SK-N-SH (cell line): ENCODE measurements around the gene CACNA1F. TPM values are rescaled to one million over a fixed set of nuclear protein-coding genes. Genes with fewer than 3 reads are reported as not detected.

Source experiments
- CTCF ChIA-PET: fragments of 300-600, 350-600 bp; formaldehyde crosslinking; extraction: SDS; loops from one replicate; lab custom pipeline; 2021; lab: Yijun Ruan, JAX
- POLR2A ChIA-PET: fragments of 350-600 bp; sonication (Branson Sonifier 250); formaldehyde crosslinking; extraction: SDS; loops from one replicate; lab custom pipeline; 2020; ENCODE audit warnings: antibody characterized with exemption, inconsistent platforms; lab: Yijun Ruan, JAX
- DNase-seq: peaks from one replicate; pipeline ENCODE4 v3.0.0; 2012
- H2AFZ ChIP-seq: fragments of 200-600 bp; sonication (generic); 2 replicates; pipeline ENCODE4 v1.8.1; 2016; ENCODE audit warnings: antibody characterized with exemption, mild to moderate bottlenecking, low read depth
- H3F3A ChIP-seq: fragments of 200-600 bp; sonication (generic); replicated peaks from 2 replicates; pipeline ENCODE3; 2016; ENCODE audit warnings: antibody characterized with exemption, mild to moderate bottlenecking; ENCODE audit not compliant: insufficient read depth
- H3K27ac ChIP-seq, 2 experiments: fragments of 200-500 bp in 1 of 2; fragments of 200-600 bp in 1 of 2; sonication (Bioruptor generic) in 1 of 2; sonication (generic), shearing (Covaris generic) in 1 of 2; 2 replicates each; pipeline versions ENCODE4 v1.5.1 to v1.6.1; 2014 to 2016; ENCODE audit warnings: low read depth in 2 of 2, inconsistent platforms in 1 of 2, low read length in 1 of 2, mild to moderate bottlenecking in 1 of 2, mixed read lengths in 1 of 2
- H3K27me3 ChIP-seq: fragments of 200-600 bp; sonication (generic), shearing (Covaris generic); 2 replicates; pipeline ENCODE4 v1.6.1; 2016; ENCODE audit warnings: mixed run types; ENCODE audit not compliant: insufficient read depth
- H3K36me3 ChIP-seq, 2 experiments: fragments of 200-500 bp in 1 of 2; fragments of 200-600 bp in 1 of 2; sonication (Bioruptor generic) in 1 of 2; sonication (generic) in 1 of 2; replicated peaks in 1 of 2; 2 replicates each; pipeline versions ENCODE3 to v1.5.1; 2014 to 2016; ENCODE audit warnings: low read length in 1 of 2, mild to moderate bottlenecking in 1 of 2; ENCODE audit not compliant: insufficient read depth in 2 of 2, control insufficient read depth in 1 of 2
- H3K4me1 ChIP-seq, 2 experiments: fragments of 200-500 bp in 1 of 2; fragments of 200-600 bp in 1 of 2; sonication (Bioruptor generic) in 1 of 2; sonication (generic), shearing (Covaris generic) in 1 of 2; 2 replicates each; pipeline versions ENCODE4 v1.5.1 to v1.6.1; 2014 to 2016; ENCODE audit warnings: low read depth in 1 of 2, low read length in 1 of 2, mixed run types in 1 of 2; ENCODE audit not compliant: insufficient read depth in 2 of 2, control insufficient read depth in 1 of 2
- H3K4me2 ChIP-seq: fragments of 200-600 bp; sonication (generic), shearing (Covaris generic); 2 replicates; pipeline ENCODE4 v1.6.1; 2017; ENCODE audit warnings: mixed run types
- H3K4me3 ChIP-seq, 2 experiments: fragments of 200-500 bp in 1 of 2; fragments of 200-600 bp in 1 of 2; sonication (Bioruptor generic) in 1 of 2; sonication (generic), shearing (Covaris generic) in 1 of 2; 2 replicates each; pipeline versions ENCODE4 v1.5.1 to v1.8.1; 2014 to 2016; ENCODE audit warnings: low read depth in 2 of 2, inconsistent platforms in 1 of 2, low read length in 1 of 2, mild to moderate bottlenecking in 1 of 2, mixed read lengths in 1 of 2, moderate library complexity in 1 of 2
- H3K79me2 ChIP-seq: fragments of 200-600 bp; sonication (generic); 2 replicates; pipeline ENCODE4 v1.8.1; 2017; ENCODE audit warnings: mild to moderate bottlenecking; ENCODE audit not compliant: insufficient read depth
- H3K9ac ChIP-seq: fragments of 200-600 bp; sonication (generic); 2 replicates; pipeline ENCODE4 v1.6.1; 2017; ENCODE audit warnings: mixed run types
- H3K9me2 ChIP-seq: fragments of 200-600 bp; sonication (generic); 2 replicates; pipeline ENCODE4 v1.6.1; 2017; ENCODE audit warnings: mixed run types
- H3K9me3 ChIP-seq: fragments of 200-600 bp; sonication (generic); 2 replicates; pipeline ENCODE4 v1.6.1; 2017; ENCODE audit warnings: mixed run types, mild to moderate bottlenecking, moderate library complexity
- H4K20me1 ChIP-seq: fragments of 200-600 bp; sonication (generic); 2 replicates; pipeline ENCODE4 v1.6.1; 2017; ENCODE audit warnings: mild to moderate bottlenecking, mixed run types; ENCODE audit not compliant: insufficient read depth
- ELF1 ChIP-seq: IDR thresholded peaks from 2 replicates; pipeline ENCODE4 v1.4.0; 2012
- FOSL2 ChIP-seq: IDR thresholded peaks from 2 replicates; pipeline ENCODE4 v1.4.0; 2012; ENCODE audit warnings: low read depth, mild to moderate bottlenecking, moderate library complexity, borderline replicate concordance
- FOXJ3 ChIP-seq: sonication (generic); formaldehyde crosslinking; IDR thresholded peaks from 2 replicates; pipeline ENCODE4 v1.5.1; 2020; ENCODE audit warnings: mild to moderate bottlenecking, missing genetic modification reagents
- JUND ChIP-seq: IDR thresholded peaks from 2 replicates; pipeline ENCODE4 v1.4.0; 2012
- MEF2A ChIP-seq: IDR thresholded peaks from 2 replicates; pipeline ENCODE4 v1.4.0; 2012; ENCODE audit warnings: low read depth, borderline replicate concordance
- MXI1 ChIP-seq: IDR thresholded peaks from 2 replicates; pipeline ENCODE4 v1.6.1; 2012; ENCODE audit warnings: mild to moderate bottlenecking, low read depth, low read length, improper control_type of control experiment
- POLR2AphosphoS5 ChIP-seq: IDR thresholded peaks from 2 replicates; pipeline ENCODE4 v1.6.1; 2012; ENCODE audit warnings: low read depth, low read length
- RAD21 ChIP-seq: IDR thresholded peaks from 2 replicates; pipeline ENCODE4 v1.6.1; 2012; ENCODE audit warnings: mild to moderate bottlenecking, low read length
- RCOR1 ChIP-seq: fragments of 150-350 bp; IDR thresholded peaks from 2 replicates; pipeline ENCODE4 v1.6.1; 2017; ENCODE audit warnings: antibody characterized with exemption, low read length
- RXRA ChIP-seq: IDR thresholded peaks from 2 replicates; pipeline ENCODE4 v1.4.0; 2012; ENCODE audit warnings: low read depth, mild to moderate bottlenecking, borderline replicate concordance
- SMC3 ChIP-seq: IDR thresholded peaks from 2 replicates; pipeline ENCODE4 v1.6.1; 2012; ENCODE audit warnings: low read depth, low read length, improper control_type of control experiment
- TAF1 ChIP-seq: IDR thresholded peaks from 2 replicates; pipeline ENCODE4 v1.6.1; 2012; ENCODE audit warnings: low read depth, mild to moderate bottlenecking, low read length, moderate library complexity, borderline replicate concordance
- TCF12 ChIP-seq: IDR thresholded peaks from 2 replicates; pipeline ENCODE4 v1.4.0; 2012
- TEAD4 ChIP-seq: IDR thresholded peaks from 2 replicates; pipeline ENCODE4 v1.4.0; 2012; ENCODE audit warnings: mild to moderate bottlenecking, borderline replicate concordance; ENCODE audit not compliant: insufficient read depth
- WGBS: methylation state at CpG from one replicate; pipeline ENCODE4 v1.1.6; 2017; ENCODE audit warnings: low lambda C conversion rate; 5-methylcytosine and 5-hydroxymethylcytosine counted together
- polyA plus RNA-seq, 3 experiments: library from polyadenylated mRNA; depleted of rRNA; stranded (reverse); fragments of >200 nt; gene quantifications; 2 replicates each; pipeline ENCODE4 v1.2.3, GENCODE V29; 2012
- TF ChIP-seq, protein P1 (sequence below): fragments of 150-350 bp; IDR thresholded peaks from 2 replicates; pipeline ENCODE4 v1.6.1; 2017; ENCODE audit warnings: antibody characterized with exemption, low read length, low read depth, borderline replicate concordance
- TF ChIP-seq, protein P2 (sequence below): IDR thresholded peaks from 2 replicates; pipeline ENCODE4 v1.4.0; 2012; ENCODE audit warnings: low read depth
- TF ChIP-seq, protein P3 (sequence below): fragments of 200-600 bp; sonication (generic); IDR thresholded peaks from 2 replicates; pipeline ENCODE4 v1.6.1; 2017; ENCODE audit warnings: antibody characterized with exemption, mild to moderate bottlenecking, moderate library complexity

Gene CACNA1F
- polyA plus RNA-seq, 1 of the 3 experiments (the other 2 are of a cell fraction) = not detected

DNA sequence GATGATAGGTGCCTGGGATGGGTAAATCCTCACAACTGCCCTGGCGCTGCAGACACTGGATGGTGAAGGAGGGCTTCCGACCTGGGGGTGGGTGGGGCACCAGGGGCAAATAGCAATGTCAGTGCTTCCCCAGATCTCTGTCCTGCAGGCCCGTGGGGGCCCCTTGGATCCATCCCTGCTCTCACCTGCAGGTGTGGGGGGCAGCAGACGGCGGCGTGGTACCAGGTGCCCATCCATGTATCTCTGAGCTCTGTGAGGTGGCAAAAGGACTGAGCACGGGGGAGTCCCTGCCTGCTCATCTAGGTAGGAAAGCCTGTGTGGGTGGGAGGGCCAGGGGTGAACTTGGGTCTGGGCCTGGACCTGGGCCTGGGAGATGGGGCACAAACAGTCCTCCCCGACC is 26.6 kb downstream of the CACNA1F start:
- no peak for TF ChIP-seq TEAD4
- TF ChIP-seq ELF1 = no peak
- TF ChIP-seq FOXJ3 (CRISPR knock-in tag) = no peak
- no peak for TF ChIP-seq RAD21
- TF ChIP-seq SMC3 = no peak
- TF ChIP-seq JUND = no peak
- TF ChIP-seq RCOR1 = no peak
- no peak for TF ChIP-seq POLR2AphosphoS5
- no peak for TF ChIP-seq RXRA
- no peak for TF ChIP-seq TAF1
- TF ChIP-seq FOSL2 = no peak
- TF ChIP-seq, protein P1, sequence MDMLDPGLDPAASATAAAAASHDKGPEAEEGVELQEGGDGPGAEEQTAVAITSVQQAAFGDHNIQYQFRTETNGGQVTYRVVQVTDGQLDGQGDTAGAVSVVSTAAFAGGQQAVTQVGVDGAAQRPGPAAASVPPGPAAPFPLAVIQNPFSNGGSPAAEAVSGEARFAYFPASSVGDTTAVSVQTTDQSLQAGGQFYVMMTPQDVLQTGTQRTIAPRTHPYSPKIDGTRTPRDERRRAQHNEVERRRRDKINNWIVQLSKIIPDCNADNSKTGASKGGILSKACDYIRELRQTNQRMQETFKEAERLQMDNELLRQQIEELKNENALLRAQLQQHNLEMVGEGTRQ = no peak
- TF ChIP-seq, protein P2, sequence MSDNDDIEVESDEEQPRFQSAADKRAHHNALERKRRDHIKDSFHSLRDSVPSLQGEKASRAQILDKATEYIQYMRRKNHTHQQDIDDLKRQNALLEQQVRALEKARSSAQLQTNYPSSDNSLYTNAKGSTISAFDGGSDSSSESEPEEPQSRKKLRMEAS = no peak
- no peak for TF ChIP-seq MXI1
- no peak for TF ChIP-seq TCF12
- TF ChIP-seq, protein P3, sequence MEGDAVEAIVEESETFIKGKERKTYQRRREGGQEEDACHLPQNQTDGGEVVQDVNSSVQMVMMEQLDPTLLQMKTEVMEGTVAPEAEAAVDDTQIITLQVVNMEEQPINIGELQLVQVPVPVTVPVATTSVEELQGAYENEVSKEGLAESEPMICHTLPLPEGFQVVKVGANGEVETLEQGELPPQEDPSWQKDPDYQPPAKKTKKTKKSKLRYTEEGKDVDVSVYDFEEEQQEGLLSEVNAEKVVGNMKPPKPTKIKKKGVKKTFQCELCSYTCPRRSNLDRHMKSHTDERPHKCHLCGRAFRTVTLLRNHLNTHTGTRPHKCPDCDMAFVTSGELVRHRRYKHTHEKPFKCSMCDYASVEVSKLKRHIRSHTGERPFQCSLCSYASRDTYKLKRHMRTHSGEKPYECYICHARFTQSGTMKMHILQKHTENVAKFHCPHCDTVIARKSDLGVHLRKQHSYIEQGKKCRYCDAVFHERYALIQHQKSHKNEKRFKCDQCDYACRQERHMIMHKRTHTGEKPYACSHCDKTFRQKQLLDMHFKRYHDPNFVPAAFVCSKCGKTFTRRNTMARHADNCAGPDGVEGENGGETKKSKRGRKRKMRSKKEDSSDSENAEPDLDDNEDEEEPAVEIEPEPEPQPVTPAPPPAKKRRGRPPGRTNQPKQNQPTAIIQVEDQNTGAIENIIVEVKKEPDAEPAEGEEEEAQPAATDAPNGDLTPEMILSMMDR = no peak
- no peak for TF ChIP-seq MEF2A
- CTCF ChIA-PET = interaction anchor here (1.2 kb wide), 1 partner anchor 14 kb away, joined by 3 read pairs; no protein-coding TSS in a partner anchor
- POLR2A ChIA-PET = no interaction called here
- no peaks in the 10 kb centered on the region for H3K36me3 ChIP-seq
- H3K4me2 ChIP-seq = no peak overlapping the region
- peaks cover 23% of the 10 kb centered on the region for H3K27me3 ChIP-seq
- H4K20me1 ChIP-seq = no peaks in the 10 kb centered on the region
- H3K27ac ChIP-seq = no peak overlapping the region
- 26% methylated on average over 5 of the region's 8 CpGs for WGBS
- no peaks in the 10 kb centered on the region for H3K79me2 ChIP-seq
- no peaks in the 10 kb centered on the region for H3F3A ChIP-seq
- no peak overlapping the region for H2AFZ ChIP-seq
- DNase-seq = no peak
- no peak overlapping the region for H3K9ac ChIP-seq
- no peak overlapping the region for H3K4me3 ChIP-seq
- H3K9me2 ChIP-seq = no peaks in the 10 kb centered on the region
- H3K9me3 ChIP-seq = no peaks in the 10 kb centered on the region
- no peaks in the 10 kb centered on the region for H3K4me1 ChIP-seq

DNA sequence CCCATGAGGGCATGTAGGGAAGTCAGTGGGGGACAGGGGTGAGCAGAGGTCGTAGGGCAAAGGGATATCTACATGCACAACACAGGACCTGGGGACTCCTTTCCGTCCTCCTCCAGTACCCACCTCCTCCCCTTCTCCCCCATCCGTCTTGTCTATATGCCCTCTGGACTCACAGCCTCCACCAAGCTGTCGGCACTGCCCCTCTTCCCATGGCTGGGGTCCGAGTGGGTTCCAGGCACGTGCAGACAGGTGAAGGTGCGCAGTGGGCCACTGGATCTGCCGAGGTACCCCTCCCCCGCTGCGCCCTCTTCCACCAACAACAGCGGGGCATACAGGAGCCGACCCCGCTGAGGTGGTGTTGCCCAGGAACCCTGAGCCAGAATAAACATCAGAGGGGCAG is 27.7 kb downstream of the CACNA1F start:
- WGBS = 46% methylated on average over 13 of the region's 13 CpGs
- CTCF ChIA-PET = no interaction called here

More for the DNA sequence above, 27.7 kb downstream of the CACNA1F start:
- no peak for DNase-seq
- Histone ChIP-seq H3K27me3 (peaks cover 23% of the 10 kb centered on the region), H3F3A (no peaks in the 10 kb centered on the region), H3K9me3 (no peaks in the 10 kb centered on the region), H4K20me1 (no peaks in the 10 kb centered on the region), H3K27ac (no peak overlapping the region), H3K4me2 (no peak overlapping the region), H3K36me3 (no peaks in the 10 kb centered on the region), H3K4me3 (no peak overlapping the region), H3K4me1 (no peaks in the 10 kb centered on the region; a peak in 1 of 4 replicates), H3K9me2 (no peaks in the 10 kb centered on the region), H2AFZ (no peak overlapping the region), H3K79me2 (no peaks in the 10 kb centered on the region), H3K9ac (no peak overlapping the region)
- POLR2A ChIA-PET = no interaction called here
- TF ChIP-seq RCOR1 (no peak), JUND (no peak), SMC3 (no peak), FOXJ3 (CRISPR knock-in tag) (no peak), RAD21 (no peak), RXRA (no peak), ELF1 (no peak)
- TF ChIP-seq, protein P3 = no peak
